Measurements from ENCODE around the gene CCDC188. TPM values are rescaled to one million over a fixed set of nuclear protein-coding genes. Genes with fewer than 3 reads are reported as not detected.

CCDC188 gene
- total RNA-seq, 1 experiment from 2014 or later, result not detected

DNA sequence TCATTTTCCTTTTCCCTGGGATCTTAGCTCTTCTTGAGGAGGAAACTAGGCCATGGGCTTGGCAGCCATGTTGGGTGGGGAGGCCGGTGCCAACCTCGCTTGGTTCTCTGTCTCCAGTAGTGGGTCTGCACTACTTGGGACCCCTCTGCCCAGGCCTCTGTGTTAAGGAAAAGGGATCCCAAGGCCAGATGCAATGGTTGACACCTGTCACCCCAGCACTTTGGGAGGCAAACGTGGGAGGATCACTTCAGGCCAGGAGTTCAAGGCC, 21.2 kb downstream of the CCDC188 start:
- DNase-seq (ENCODE audit: low read depth, low spot score) (no peak), ATAC-seq (no peak)
- TF ChIP-seq POLR2AphosphoS5 (IDR thresholded peaks at IDR 0.05; ENCODE audit: low read depth, low read length), result no peak
- TF ChIP-seq, protein P1, sequence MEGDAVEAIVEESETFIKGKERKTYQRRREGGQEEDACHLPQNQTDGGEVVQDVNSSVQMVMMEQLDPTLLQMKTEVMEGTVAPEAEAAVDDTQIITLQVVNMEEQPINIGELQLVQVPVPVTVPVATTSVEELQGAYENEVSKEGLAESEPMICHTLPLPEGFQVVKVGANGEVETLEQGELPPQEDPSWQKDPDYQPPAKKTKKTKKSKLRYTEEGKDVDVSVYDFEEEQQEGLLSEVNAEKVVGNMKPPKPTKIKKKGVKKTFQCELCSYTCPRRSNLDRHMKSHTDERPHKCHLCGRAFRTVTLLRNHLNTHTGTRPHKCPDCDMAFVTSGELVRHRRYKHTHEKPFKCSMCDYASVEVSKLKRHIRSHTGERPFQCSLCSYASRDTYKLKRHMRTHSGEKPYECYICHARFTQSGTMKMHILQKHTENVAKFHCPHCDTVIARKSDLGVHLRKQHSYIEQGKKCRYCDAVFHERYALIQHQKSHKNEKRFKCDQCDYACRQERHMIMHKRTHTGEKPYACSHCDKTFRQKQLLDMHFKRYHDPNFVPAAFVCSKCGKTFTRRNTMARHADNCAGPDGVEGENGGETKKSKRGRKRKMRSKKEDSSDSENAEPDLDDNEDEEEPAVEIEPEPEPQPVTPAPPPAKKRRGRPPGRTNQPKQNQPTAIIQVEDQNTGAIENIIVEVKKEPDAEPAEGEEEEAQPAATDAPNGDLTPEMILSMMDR (IDR thresholded peaks at IDR 0.05), result no peak
- H3K27ac ChIP-seq (ENCODE audit: low read length), result no peak overlapping the region
- no peaks in the 10 kb centered on the region for H3K9me3 ChIP-seq (ENCODE audit: control insufficient read depth, insufficient read depth, low read depth, low read length)
- H3K27me3 ChIP-seq (ENCODE audit: control insufficient read depth, insufficient read depth, low read length), result no peaks in the 10 kb centered on the region
- no TSS peak for BruUV-seq (replicated peaks)
- ChIA-PET CTCF (no interaction called here), POLR2A (no interaction called here)
- no peak overlapping the region for H3K4me3 ChIP-seq (ENCODE audit: low read depth in 2 of 2, low read length in 2 of 2)
- intact Hi-C loops (cut with micrococcal nuclease; ENCODE audit: unreplicated experiment) (no loop called here), in situ Hi-C loops (cut with HindIII; ENCODE audit: low pct_unique_long_range_greater_than_20kb, low sequenced_read_pairs) (no loop called here)
- H3K4me1 ChIP-seq (ENCODE audit: control insufficient read depth, insufficient read depth, low read length), result no peaks in the 10 kb centered on the region; the same call in 1 of the 2 replicates
- peaks cover 2% of the 10 kb centered on the region; the same call in 1 of the 2 replicates for H3K36me3 ChIP-seq (ENCODE audit: control insufficient read depth, insufficient read depth, low read length)

DNA sequence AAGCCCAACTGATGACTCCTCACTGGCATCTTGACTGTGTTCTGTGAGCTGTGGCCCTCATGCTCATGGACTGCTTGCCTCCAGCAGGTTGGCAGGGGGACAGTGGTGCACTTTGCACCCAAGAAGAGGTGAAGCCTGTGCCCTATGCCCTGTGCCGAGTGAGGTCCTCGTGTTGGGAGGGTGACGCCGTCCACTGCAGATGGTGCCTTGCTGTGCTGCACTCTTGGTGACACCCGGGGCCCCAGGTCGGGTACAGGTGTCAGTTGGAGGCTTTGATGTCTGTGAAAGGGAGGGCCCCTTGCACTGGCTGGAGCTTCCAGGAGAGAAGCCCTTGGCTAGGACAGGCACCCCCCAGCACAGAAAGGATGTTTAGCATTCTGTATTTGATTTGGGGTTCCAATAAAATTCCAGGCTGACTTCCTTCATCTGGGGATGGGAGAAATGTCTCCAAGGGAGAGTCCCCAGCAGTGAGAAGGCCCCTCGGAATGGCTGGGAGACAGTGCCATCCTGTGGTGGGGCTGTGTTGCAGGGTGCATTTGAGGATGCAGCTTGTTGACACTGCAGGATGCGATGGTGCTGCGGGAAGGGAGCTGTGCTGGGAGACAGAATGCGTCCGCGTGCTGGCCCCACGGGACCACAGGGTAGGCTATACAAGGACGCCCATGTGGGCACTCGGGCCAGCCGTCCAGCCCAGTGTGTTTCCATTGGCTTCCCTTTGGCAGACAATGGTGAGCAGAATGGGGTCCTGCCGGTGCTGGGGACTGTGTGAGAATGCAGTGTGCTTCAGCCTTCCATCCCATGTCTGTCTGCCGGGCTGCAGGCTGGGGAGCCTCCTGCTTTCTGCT, 21.7 kb downstream of the CCDC188 start:
- TF ChIP-seq SIN3A (IDR thresholded peaks at IDR 0.05; ENCODE audit: borderline replicate concordance, insufficient read depth, low read depth, low read length) (no peak), POLR2AphosphoS5 (IDR thresholded peaks at IDR 0.05; ENCODE audit: low read depth, low read length) (no peak)
- TF ChIP-seq, protein P1 (IDR thresholded peaks at IDR 0.05), result no peak; the same call in 1 of the 2 replicates
- TF ChIP-seq, protein P2, sequence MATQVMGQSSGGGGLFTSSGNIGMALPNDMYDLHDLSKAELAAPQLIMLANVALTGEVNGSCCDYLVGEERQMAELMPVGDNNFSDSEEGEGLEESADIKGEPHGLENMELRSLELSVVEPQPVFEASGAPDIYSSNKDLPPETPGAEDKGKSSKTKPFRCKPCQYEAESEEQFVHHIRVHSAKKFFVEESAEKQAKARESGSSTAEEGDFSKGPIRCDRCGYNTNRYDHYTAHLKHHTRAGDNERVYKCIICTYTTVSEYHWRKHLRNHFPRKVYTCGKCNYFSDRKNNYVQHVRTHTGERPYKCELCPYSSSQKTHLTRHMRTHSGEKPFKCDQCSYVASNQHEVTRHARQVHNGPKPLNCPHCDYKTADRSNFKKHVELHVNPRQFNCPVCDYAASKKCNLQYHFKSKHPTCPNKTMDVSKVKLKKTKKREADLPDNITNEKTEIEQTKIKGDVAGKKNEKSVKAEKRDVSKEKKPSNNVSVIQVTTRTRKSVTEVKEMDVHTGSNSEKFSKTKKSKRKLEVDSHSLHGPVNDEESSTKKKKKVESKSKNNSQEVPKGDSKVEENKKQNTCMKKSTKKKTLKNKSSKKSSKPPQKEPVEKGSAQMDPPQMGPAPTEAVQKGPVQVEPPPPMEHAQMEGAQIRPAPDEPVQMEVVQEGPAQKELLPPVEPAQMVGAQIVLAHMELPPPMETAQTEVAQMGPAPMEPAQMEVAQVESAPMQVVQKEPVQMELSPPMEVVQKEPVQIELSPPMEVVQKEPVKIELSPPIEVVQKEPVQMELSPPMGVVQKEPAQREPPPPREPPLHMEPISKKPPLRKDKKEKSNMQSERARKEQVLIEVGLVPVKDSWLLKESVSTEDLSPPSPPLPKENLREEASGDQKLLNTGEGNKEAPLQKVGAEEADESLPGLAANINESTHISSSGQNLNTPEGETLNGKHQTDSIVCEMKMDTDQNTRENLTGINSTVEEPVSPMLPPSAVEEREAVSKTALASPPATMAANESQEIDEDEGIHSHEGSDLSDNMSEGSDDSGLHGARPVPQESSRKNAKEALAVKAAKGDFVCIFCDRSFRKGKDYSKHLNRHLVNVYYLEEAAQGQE (IDR thresholded peaks at IDR 0.05; ENCODE audit: insufficient read depth in 1 of 2, low read depth in 2 of 2, low read length in 1 of 2), result no peak
- in situ Hi-C loops (cut with HindIII; ENCODE audit: low pct_unique_long_range_greater_than_20kb, low sequenced_read_pairs), result no loop called here
- H3K4me3 ChIP-seq (ENCODE audit: low read depth in 2 of 2, low read length in 2 of 2), result no peak overlapping the region
- H3K27ac ChIP-seq (ENCODE audit: low read length), result no peak overlapping the region
- intact Hi-C loops (cut with micrococcal nuclease; ENCODE audit: unreplicated experiment), result no loop called here
- H3K4me1 ChIP-seq (ENCODE audit: control insufficient read depth, insufficient read depth, low read length), result no peaks in the 10 kb centered on the region; the same call in 1 of the 2 replicates
- BruUV-seq (replicated peaks), result no TSS peak
- ChIA-PET POLR2A (no interaction called here), CTCF (no interaction called here)
- no peak for DNase-seq (ENCODE audit: low read depth, low spot score)
- no peaks in the 10 kb centered on the region for H3K9me3 ChIP-seq (ENCODE audit: control insufficient read depth, insufficient read depth, low read depth, low read length)
- peaks cover 2% of the 10 kb centered on the region; the same call in 1 of the 2 replicates for H3K36me3 ChIP-seq (ENCODE audit: control insufficient read depth, insufficient read depth, low read length)
- no peaks in the 10 kb centered on the region for H3K27me3 ChIP-seq (ENCODE audit: control insufficient read depth, insufficient read depth, low read length)
- peak; percentile 7; the same call in 1 of the 2 replicates for ATAC-seq
